Hematopoietic multipotent progenitor cell treated with erythropoietin and hydrocortisone succinate and interleukin-3 and kit ligand, for 8 days (in vitro differentiated cells): ENCODE results near the gene PRPS1L1.

Experiments used
- DNase-seq: peaks from one replicate; pipeline ENCODE4 v3.0.0-alpha.2; 2015

PRPS1L1 gene

DNA sequence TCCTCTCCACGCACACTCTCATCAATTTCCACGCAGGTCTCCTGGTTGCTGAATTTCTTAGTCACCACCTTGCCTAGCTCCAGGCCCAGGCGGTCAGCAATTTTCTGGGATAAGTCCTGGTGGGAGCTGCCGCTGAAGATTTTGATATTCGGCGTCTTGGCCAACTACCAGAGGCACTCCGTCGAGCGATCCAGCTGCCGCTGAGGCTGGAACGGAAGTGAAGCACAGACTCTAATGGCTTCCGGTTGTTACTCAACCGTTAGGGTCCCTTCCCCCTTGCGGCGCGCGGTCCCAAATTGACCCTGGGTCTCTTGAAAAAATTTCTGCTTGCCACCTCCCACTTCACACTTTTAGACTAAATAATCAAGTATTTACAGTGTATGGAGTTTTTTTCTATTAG lies at the start of gene PRPS1L1:
PRPS1L1 (minus strand) TSS at position 219 of the 400 bp plus-strand sequence.
- no peak for DNase-seq

- no peak for DNase-seq
These were observed 48.8 kb upstream of the PRPS1L1 start for GRCh38 chr7:18076461-18076860.

DNA sequence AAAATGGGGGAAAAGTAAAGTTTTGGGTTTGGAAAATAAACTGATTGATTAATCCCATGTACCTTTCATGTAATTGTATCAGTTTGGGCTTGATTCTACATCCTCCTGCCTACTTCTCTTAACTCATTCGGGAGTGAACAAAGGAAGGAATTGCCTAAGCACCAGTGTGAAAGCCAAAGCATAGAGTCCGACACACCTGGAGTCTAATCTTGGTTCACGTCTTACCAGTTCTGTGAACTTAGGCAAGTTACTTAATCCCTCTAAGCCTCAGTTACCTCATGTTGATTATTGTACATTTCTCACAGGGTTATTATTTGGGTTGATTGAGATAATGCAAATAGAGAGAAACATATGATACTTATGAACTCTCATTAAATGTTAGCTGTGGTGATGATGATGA lies 41.1 kb upstream of the PRPS1L1 start:
- DNase-seq: no peak

- DNase-seq: peak; percentile 29
These were observed 36.7 kb upstream of the PRPS1L1 start for GRCh38 chr7:18064242-18064838.

DNA sequence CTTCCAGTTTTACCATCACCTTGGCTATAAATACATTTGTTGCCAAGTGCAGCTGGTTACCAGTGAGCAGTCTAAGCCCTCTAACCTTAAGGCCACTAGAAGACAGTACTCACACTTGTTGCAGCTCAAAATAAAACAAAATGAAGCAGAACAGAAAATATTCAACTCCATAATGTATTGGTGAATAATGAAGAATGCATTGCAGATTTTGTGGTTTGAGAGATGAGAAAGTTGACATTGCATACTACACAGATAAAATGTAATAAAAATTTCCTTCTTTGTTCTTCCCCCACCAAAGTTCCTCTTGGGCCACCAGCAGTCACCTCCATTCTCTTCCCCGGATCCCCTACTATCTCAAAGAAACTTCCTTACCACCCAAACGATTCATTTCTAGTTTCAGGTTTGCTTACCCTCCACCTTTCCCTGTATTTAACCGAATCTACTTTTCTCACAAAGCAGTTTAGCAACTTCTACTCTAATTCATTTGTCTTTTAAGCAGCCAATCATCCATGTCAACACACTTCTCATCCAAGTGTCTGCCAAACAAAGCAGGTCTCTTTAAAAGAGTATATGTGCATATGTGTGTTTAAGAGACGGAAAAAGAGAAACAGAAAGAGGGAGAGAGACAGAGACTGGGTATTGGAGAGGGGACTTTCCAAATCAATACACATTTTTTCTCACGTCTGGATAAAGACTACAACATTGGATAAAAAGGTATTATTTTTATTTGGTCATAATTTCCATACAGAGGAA lies 35.7 kb upstream of the PRPS1L1 start:
- DNase-seq: no peak

DNA sequence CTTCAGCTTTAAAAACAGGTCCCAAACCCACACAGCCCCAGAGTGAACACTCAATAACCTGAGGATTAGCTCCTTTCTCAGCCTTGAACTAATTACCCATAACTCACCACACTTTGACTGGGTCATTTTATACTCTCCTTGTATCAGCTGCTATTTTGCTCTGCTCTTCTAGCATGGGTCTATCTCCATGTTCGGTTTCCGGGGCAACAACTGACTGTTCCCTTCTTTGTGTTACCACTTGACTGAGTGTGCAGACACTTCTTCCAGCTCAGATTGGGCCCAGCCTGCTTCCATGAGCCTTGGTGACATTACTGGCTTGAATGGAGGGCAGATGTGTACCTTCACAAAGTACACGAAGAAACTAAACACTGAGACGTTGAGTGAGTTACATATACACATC lies 31.5 kb upstream of the PRPS1L1 start:
- no peak for DNase-seq

- DNase-seq: no peak
These were observed 26.3 kb upstream of the PRPS1L1 start for GRCh38 chr7:18053941-18054340.

DNA sequence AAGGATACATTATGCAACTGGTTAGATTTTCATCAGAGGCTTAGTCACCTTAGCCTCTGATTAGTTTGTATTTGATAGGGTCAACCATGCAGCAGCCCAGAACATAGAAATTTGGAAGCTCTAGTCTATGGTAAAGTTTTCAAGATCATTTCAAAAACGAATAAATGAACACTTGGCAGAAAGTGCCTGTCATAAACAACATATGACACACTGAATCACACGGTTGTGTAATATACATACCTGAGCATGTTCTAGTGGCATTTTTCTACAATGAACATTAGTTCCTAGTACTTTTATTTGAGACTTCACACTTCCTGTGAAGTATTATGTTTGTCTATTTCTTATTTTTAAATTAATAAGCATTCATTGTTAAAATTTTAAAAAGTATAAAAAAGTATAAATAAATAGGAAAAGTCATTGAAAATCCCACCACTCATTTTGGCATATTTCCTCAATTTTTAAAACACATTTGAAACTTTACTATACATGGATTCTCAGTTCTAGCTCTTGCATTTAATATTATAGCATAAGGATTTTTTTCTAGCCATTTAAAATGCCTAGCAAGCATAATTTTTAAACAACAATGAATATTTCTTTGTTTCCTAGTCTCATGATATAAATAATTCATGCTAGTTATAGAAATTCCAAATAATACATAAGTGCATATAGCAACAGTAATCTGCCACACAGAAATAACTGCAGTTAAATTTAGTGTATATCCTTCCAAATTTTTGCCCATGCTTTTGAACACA lies 25.7 kb upstream of the PRPS1L1 start:
- no peak for DNase-seq

GRCh38 chr7:18049262-18049661 lies 21.6 kb upstream of the PRPS1L1 start:
- DNase-seq: no peak

GRCh38 chr7:18046601-18047000 lies 19.0 kb upstream of the PRPS1L1 start:
- DNase-seq: no peak

GRCh38 chr7:18045171-18045570 lies 17.5 kb upstream of the PRPS1L1 start:
- DNase-seq: no peak

DNA sequence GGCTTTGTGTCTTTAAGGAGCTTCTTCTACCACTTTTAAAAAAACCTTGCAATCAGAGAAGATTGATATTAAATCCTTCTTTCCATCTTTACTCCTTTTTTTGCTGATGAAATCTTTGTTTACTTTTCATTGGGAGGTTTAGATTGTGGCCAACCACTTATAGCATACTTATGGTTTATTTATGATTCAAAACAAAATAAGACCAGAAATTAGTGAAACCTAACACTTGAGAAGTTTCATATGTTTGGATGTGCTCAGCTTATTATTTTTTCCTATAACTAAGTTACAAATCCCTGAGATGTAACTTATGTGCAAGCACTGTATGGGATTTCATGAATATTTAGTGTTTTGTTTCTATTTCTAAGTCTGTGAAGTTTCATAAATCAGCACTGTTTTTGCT lies 13.5 kb upstream of the PRPS1L1 start:
- DNase-seq: no peak

- no peak for DNase-seq
These were observed 12.6 kb upstream of the PRPS1L1 start for GRCh38 chr7:18040196-18040595.

DNA sequence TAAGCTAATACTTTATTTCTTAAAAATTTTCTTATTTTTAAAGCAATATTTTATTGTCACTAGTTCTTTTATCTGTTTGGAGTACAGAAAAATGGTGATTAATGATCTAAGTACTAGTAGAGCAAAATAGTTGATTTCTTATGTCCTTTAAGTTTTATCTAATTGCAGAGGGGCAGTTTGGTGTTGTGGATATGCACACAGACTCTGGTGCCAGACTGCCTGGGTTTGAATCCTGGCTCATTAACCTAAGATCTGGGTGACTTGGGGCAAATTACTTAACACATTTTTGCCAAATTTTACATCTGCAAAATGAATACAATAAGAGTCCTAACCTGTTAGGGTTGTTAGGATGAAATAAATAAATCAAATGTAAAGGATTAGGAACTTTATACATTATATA lies 10.7 kb upstream of the PRPS1L1 start:
- no peak for DNase-seq

DNA sequence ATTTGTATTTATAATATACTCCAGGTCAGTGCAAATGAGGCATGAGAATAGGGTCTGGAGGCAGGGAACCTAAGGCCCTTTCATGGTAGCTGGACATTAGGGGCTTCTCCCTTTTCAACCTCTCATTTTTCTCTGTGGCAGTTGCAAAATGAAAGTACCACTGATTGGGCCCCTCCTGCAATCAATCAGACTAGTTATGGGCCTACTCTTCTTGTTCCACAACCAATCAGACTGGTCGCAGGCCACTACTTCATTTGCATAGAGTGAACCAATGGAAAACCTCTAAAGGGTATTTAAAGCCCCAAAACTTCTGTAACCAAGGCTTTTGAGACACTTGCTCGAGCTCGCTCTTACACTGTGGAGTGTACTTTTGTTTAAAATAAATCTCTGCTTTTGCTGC lies 10.0 kb upstream of the PRPS1L1 start:
- DNase-seq: no peak

DNA sequence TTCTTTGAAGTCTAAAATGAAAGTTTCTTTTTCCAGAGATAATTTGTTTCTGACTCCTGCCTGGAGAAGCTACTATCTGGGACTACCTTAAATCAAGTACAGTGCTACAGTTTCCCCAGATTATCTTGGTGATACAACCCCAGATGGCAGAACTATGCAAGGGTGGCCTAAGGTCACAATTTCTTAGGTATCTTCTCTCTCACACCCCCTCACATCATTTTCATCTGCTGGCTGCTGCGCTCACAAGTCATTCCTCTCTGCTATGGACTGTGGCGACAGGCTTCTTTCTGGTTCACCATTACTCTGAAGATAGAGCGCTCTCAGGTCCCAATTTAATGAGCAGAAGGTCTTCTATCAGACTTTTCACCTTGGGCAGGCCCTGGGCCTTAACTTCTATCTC lies 9.1 kb upstream of the PRPS1L1 start:
- no peak for DNase-seq

DNA sequence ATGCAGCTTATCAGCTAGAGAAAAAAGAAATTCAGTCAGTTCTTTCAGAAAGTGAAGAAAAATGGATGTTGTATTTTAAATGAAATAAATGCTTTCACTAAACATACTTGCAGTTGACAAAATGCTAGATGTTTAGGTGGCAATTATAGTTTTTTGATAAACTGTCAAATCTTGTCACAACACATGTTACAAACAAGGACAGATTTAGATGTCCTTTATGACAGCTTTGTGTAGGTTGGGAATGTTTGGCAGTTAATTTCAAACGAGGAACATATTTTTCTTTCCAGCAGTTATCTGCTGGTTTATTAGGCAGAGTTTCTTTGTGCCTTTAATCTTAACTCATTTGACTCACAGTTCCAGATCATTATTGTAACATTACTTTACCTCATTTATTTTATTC lies 3.1 kb upstream of the PRPS1L1 start:
- no peak for DNase-seq

DNA sequence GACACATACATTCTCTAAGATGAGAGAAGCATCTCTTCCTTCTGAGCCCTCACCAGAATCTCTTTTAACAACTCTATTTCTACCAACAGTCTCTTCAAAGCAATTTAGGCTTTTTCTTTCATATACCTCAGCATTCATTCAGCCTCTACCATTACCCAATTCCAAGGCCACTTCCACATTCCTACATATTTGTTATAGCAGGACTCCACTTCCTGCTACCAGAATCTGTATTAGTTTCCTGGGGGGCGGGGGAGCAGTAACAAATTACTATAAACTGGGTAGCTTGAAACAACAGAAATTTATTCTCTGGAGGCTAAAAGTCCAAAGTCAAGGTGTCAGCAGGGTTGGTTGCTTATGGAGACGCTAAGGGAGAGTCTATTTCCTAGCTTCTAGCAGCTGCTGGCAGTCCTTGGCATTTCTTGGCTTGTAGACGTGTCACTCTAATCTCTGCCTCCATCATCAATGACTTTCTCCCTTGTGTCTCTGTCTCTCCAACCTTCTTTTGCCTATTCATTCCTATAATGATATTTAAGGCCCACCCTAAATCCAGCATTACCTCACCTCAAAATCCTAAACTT lies 7.4 kb downstream of the PRPS1L1 start:
- no peak for DNase-seq

- no peak for DNase-seq
These were observed 8.1 kb downstream of the PRPS1L1 start for GRCh38 chr7:18019555-18019954.

GRCh38 chr7:18018296-18019215 lies 9.1 kb downstream of the PRPS1L1 start:
- DNase-seq: no peak

DNA sequence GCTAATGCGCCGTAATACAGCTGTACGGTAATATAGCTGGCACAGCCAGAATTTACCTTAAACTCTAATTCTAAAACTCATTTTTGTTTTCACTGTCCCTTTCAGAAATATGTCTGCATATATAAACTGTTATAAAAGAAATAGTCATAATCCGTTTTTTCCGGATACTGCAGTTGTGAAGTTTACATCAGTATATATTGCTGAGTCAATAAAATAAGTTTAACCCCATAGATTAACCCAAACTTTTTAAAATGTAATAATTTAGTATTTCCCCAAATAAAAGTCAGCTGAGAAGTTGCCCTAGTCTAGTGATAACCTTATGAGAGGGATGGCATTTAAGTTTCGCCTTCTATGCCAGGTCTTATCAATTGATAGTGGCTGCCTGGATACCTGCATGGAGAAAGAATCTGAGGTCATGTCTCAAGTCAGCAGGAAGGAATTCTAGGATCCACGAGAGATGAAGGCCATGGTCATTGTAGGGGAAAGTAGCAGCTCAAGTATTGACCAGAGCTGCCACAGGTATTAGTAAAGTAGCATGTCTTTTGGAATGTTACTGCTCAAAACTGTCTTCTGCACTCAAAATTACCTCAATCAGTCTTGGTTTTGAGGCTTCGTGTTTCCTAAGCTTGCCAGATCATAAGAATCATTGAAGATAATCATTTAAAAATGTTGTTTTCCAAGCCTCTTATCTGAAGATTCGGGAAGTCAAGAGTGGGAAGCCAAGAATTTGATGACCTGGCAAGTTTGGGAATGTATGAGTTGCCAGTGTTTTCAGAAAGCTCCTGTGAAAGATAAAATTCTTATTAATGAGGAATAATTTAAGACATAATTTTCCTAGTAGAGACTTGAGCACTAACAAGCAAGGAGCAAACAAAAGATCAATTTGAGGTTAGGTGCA lies 10.8 kb downstream of the PRPS1L1 start:
- no peak for DNase-seq

GRCh38 chr7:18013936-18014335 lies 13.7 kb downstream of the PRPS1L1 start:
- DNase-seq: no peak
